Gastrocnemius medialis (tissue), 4 donors: Measurements from ENCODE around the gene CD28.

Experiments
- CTCF ChIP-seq, 5 experiments: fragments of 450-650 bp in 3 of 5; fragments of 200-600 bp in 2 of 5; sonication (generic) in 2 of 5; IDR thresholded peaks in 4 of 5; conservative IDR thresholded peaks in 1 of 5; 1 replicate in 4 of 5; 2 replicates in 1 of 5; pipeline ENCODE4 v1.5.1; 2016 to 2019; ENCODE audit warnings: antibody characterized with exemption in 5 of 5, mild to moderate bottlenecking in 3 of 5, moderate library complexity in 3 of 5
- POLR2A ChIP-seq, 2 donors: fragments of 450-650 bp; IDR thresholded peaks; one replicate each; pipeline ENCODE4 v1.6.1; 2017; ENCODE audit warnings: antibody characterized with exemption in 2 of 2, mild to moderate bottlenecking in 2 of 2, moderate library complexity in 2 of 2

DNA sequence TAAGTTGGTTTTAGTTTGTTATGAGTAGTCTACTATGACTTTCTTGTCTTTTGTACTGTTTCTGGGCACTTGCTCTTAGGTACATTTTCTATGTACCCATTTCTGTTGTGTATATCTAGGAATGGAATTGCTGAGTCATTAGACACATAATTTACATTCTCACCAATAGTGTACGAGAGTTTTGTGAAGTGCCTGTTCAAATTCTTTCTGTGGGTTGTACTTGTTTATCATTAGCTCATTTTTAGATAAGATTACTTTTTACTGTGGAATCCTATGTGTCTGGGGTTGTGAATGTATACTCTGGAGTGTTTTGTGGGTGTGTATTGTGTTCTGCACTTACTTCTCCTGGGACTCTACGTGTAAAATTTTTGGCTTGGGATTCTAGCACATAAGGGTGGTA lies 36.6 kb upstream of the CD28 start:
- TF ChIP-seq CTCF (IDR thresholded peaks at IDR 0.05 in 4 of 5, conservative IDR thresholded peaks at IDR 0.05 in 1 of 5) (no peak), POLR2A (IDR thresholded peaks at IDR 0.05) (no peak)
